ENCODE measurements around the gene G6PD. TPM values are rescaled to one million over a fixed set of nuclear protein-coding genes. Genes with fewer than 3 reads are reported as not detected.
"Not testable (repeated sequence)": the region's sequence is repeated elsewhere in the genome, so short reads cannot be mapped to it uniquely, and the experiment has no call there.

G6PD gene
- total and polyA plus RNA-seq, 4 donors = 1.9 to 23.6 (median 5.5) TPM

- peaks cover 0 to 14% (median 6%) of the 10 kb centered on the region in 4 donors for H3K36me3 ChIP-seq (ENCODE audit: control insufficient read depth in 4 of 4, insufficient read depth in 3 of 4, low read depth in 1 of 4, low read length in 3 of 4)
These were observed 11.5 kb upstream of the G6PD start for GRCh38 chrX:154558060-154558690.

DNA sequence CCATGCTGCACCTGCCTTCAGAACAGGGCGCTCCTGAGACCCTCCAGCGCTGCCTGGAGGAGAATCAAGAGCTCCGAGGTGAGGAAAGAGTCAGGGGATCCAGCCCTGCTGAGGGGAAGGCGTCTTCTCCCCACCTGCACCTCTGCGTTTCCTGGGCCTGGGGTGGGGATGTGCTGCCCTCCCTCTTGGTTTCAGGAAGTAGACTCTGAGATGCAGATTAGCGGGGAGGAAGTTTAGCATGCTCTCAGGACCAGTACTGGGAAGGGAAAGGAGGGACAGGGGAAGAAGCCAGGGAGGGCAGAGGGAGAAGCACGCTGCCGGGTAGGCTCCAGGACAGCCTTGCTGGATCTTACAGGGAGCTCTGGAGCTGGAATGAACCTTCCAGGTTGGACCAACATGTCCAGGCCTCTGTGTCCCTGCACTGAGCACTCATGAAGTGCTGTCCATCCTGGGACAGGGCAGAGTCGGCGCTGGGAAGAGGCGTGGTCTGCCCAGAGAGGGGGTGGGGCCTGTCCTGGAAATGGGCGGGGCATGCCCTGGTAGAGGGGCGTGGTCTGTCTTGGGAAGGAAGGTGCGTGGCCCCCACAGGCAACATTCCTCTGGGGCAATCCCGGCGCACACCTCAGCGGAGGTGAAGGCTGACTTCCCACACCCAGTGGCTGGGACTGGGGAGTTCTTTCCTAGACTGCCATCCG lies 5.6 kb upstream of the G6PD start:
- H3K36me3 ChIP-seq (ENCODE audit: control insufficient read depth in 4 of 4, insufficient read depth in 3 of 4, low read depth in 1 of 4, low read length in 3 of 4) = peaks cover 3 to 20% (median 8%) of the 10 kb centered on the region in 4 donors
- DNase-seq (ENCODE audit: low spot score); H3K4me1 ChIP-seq (ENCODE audit: control insufficient read depth in 4 of 4, insufficient read depth in 4 of 4, low read length in 3 of 4); H3K27ac ChIP-seq (ENCODE audit: low read depth in 1 of 2, low read length in 2 of 2); H3K4me3 ChIP-seq (ENCODE audit: low read depth in 1 of 3, low read length in 3 of 3); H3K27me3 ChIP-seq (ENCODE audit: control insufficient read depth in 4 of 4, insufficient read depth in 4 of 4, low read length in 3 of 4); H3K9me3 ChIP-seq (ENCODE audit: control insufficient read depth in 4 of 4, low read length in 3 of 4); H3K9ac ChIP-seq (ENCODE audit: low read depth in 1 of 2, low read length in 2 of 2): not testable (repeated sequence)
- WGBS = 90% methylated on average over 10 of the region's 18 CpGs

More at GRCh38 chrX:154558060-154558690, 11.5 kb upstream of the G6PD start:
- H3K4me3 ChIP-seq (ENCODE audit: low read depth in 1 of 3, low read length in 3 of 3); H3K4me1 ChIP-seq (ENCODE audit: control insufficient read depth in 4 of 4, insufficient read depth in 4 of 4, low read length in 3 of 4); H3K27me3 ChIP-seq (ENCODE audit: control insufficient read depth in 4 of 4, insufficient read depth in 4 of 4, low read length in 3 of 4); H3K9ac ChIP-seq (ENCODE audit: low read depth in 1 of 2, low read length in 2 of 2); DNase-seq (ENCODE audit: low spot score); H3K9me3 ChIP-seq (ENCODE audit: control insufficient read depth in 4 of 4, low read length in 3 of 4); H3K27ac ChIP-seq (ENCODE audit: low read depth in 1 of 2, low read length in 2 of 2): not testable (repeated sequence)
- WGBS = 92% methylated on average over 5 of the region's 24 CpGs

DNA sequence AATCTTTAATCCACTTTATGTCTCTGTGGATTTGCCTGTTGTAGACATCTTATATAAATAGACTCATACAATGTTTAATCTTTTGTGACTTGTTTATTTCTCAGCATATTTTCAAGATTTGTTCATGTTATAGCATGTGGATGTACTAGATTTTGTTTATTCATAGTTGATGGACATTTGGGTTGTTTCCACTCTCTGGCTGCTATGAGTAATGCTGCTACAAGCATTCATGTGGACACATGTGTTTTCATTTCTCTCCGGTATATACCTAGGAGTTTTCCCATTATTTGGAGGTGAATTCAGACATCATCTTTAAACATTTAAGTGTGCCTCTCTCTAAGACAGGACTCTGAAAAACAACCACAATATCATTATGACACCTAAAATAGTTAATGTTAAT lies 3.1 kb upstream of the G6PD start:
- no peak overlapping the region for H3K4me3 ChIP-seq (ENCODE audit: low read depth in 1 of 3, low read length in 3 of 3)
- WGBS = 90% methylated on average over 1 of the region's 1 CpG
- H3K36me3 ChIP-seq (ENCODE audit: control insufficient read depth in 4 of 4, insufficient read depth in 3 of 4, low read depth in 1 of 4, low read length in 3 of 4) = peaks cover 3 to 15% (median 6%) of the 10 kb centered on the region in 4 donors
- no peaks in the 10 kb centered on the region for H3K27me3 ChIP-seq (ENCODE audit: control insufficient read depth in 4 of 4, insufficient read depth in 4 of 4, low read length in 3 of 4)
- DNase-seq (ENCODE audit: low spot score) = no peak
- TF ChIP-seq CTCF (IDR thresholded peaks at IDR 0.05; ENCODE audit: low read depth, low read length, missing input control) (no peak), HNF4A (conservative IDR thresholded peaks at IDR 0.05) (no peak)
- TF ChIP-seq, protein P1, sequence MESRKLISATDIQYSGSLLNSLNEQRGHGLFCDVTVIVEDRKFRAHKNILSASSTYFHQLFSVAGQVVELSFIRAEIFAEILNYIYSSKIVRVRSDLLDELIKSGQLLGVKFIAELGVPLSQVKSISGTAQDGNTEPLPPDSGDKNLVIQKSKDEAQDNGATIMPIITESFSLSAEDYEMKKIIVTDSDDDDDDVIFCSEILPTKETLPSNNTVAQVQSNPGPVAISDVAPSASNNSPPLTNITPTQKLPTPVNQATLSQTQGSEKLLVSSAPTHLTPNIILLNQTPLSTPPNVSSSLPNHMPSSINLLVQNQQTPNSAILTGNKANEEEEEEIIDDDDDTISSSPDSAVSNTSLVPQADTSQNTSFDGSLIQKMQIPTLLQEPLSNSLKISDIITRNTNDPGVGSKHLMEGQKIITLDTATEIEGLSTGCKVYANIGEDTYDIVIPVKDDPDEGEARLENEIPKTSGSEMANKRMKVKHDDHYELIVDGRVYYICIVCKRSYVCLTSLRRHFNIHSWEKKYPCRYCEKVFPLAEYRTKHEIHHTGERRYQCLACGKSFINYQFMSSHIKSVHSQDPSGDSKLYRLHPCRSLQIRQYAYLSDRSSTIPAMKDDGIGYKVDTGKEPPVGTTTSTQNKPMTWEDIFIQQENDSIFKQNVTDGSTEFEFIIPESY (IDR thresholded peaks at IDR 0.05) = no peak
- H3K9me3 ChIP-seq (ENCODE audit: control insufficient read depth in 4 of 4, low read length in 3 of 4) = no peaks in the 10 kb centered on the region
- H3K27ac ChIP-seq (ENCODE audit: low read depth in 1 of 2, low read length in 2 of 2) = no peak overlapping the region
- H3K4me1 ChIP-seq (ENCODE audit: control insufficient read depth in 4 of 4, insufficient read depth in 4 of 4, low read length in 3 of 4) = peaks cover 1 to 19% (median 12%) of the 10 kb centered on the region in 4 donors
- no peak overlapping the region for H3K9ac ChIP-seq (ENCODE audit: low read depth in 1 of 2, low read length in 2 of 2)

- peak overlapping the region; percentile 79 to 83 for H3K27ac ChIP-seq (ENCODE audit: low read depth in 1 of 2, low read length in 2 of 2)
- H3K9me3 ChIP-seq (ENCODE audit: control insufficient read depth in 4 of 4, low read length in 3 of 4) = no peaks in the 10 kb centered on the region
- no peak for TF ChIP-seq FOXA2 (IDR thresholded peaks at IDR 0.05)
- TF ChIP-seq RXRA (IDR thresholded peaks at IDR 0.05) = no peak
- TF ChIP-seq HNF4G (IDR thresholded peaks at IDR 0.05) = no peak
- no peak for TF ChIP-seq SP1 (IDR thresholded peaks at IDR 0.05)
- TF ChIP-seq EGR1 (IDR thresholded peaks at IDR 0.05; ENCODE audit: low read depth in 2 of 2) = no peak
- H3K36me3 ChIP-seq (ENCODE audit: control insufficient read depth in 4 of 4, insufficient read depth in 3 of 4, low read depth in 1 of 4, low read length in 3 of 4) = peaks cover 1 to 4% (median 3%) of the 10 kb centered on the region in 4 donors
- peak overlapping the region; percentile 59 to 86 (median 81) for H3K4me3 ChIP-seq (ENCODE audit: low read depth in 1 of 3, low read length in 3 of 3)
- H3K4me1 ChIP-seq (ENCODE audit: control insufficient read depth in 4 of 4, insufficient read depth in 4 of 4, low read length in 3 of 4) = peaks cover 1 to 30% (median 20%) of the 10 kb centered on the region in 4 donors
- no peak for DNase-seq (ENCODE audit: low spot score)
- no peaks in the 10 kb centered on the region for H3K27me3 ChIP-seq (ENCODE audit: control insufficient read depth in 4 of 4, insufficient read depth in 4 of 4, low read length in 3 of 4)
- H3K9ac ChIP-seq (ENCODE audit: low read depth in 1 of 2, low read length in 2 of 2) = peak overlapping the region; percentile 11 to 77
- WGBS = under 1% methylated on average over 9 of the region's 9 CpGs
These were observed 1.3 kb upstream of the G6PD start for GRCh38 chrX:154548028-154548316.
